Gastrocnemius medialis (tissue), 4 donors: ENCODE measurements around the gene SPG7.

Experiments
- POLR2A ChIP-seq, 2 donors: fragments of 450-650 bp; IDR thresholded peaks; one replicate each; pipeline ENCODE4 v1.6.1; 2017; ENCODE audit warnings: antibody characterized with exemption in 2 of 2, mild to moderate bottlenecking in 2 of 2, moderate library complexity in 2 of 2
- TF ChIP-seq, protein P1 (sequence below), 5 experiments: fragments of 450-650 bp in 3 of 5; fragments of 200-600 bp in 2 of 5; sonication (generic) in 2 of 5; IDR thresholded peaks in 4 of 5; conservative IDR thresholded peaks in 1 of 5; 1 replicate in 4 of 5; 2 replicates in 1 of 5; pipeline ENCODE4 v1.5.1; 2016 to 2019; ENCODE audit warnings: antibody characterized with exemption in 5 of 5, mild to moderate bottlenecking in 3 of 5, moderate library complexity in 3 of 5

DNA sequence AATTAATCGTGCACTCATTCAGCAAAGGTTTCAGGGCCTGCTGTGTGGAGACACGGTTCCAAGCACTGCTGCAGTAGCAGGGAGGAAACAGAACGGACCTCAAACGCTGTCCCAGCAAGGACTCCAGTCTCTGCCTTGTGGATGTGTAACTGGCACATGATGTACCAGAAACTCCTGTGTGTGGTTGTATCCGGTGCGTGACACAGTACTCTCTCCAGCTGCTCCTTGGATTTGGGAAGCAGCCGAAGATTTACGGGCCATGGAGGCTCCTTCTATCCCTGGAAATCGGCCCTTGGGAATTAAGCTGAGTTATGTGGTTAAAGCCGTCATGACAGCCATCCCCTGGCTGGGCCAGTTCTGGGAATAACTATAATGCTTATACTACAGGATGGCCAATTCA is 9.4 kb upstream of the SPG7 start:
- no peak for TF ChIP-seq POLR2A (IDR thresholded peaks at IDR 0.05)
- TF ChIP-seq, protein P1, sequence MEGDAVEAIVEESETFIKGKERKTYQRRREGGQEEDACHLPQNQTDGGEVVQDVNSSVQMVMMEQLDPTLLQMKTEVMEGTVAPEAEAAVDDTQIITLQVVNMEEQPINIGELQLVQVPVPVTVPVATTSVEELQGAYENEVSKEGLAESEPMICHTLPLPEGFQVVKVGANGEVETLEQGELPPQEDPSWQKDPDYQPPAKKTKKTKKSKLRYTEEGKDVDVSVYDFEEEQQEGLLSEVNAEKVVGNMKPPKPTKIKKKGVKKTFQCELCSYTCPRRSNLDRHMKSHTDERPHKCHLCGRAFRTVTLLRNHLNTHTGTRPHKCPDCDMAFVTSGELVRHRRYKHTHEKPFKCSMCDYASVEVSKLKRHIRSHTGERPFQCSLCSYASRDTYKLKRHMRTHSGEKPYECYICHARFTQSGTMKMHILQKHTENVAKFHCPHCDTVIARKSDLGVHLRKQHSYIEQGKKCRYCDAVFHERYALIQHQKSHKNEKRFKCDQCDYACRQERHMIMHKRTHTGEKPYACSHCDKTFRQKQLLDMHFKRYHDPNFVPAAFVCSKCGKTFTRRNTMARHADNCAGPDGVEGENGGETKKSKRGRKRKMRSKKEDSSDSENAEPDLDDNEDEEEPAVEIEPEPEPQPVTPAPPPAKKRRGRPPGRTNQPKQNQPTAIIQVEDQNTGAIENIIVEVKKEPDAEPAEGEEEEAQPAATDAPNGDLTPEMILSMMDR (IDR thresholded peaks at IDR 0.05 in 4 of 5, conservative IDR thresholded peaks at IDR 0.05 in 1 of 5), result no peak
